Tongue (tissue), 2 donors: Measurements from ENCODE around the gene FAM124A. TPM values are rescaled to one million over a fixed set of nuclear protein-coding genes. Genes with fewer than 3 reads are reported as not detected.

Experiments used
- DNase-seq: peaks from one replicate; pipeline ENCODE4 v3.0.0-alpha.2; 2015
- total RNA-seq: library from RNA; depleted of rRNA; stranded (reverse); fragments of >200 nt; gene quantifications from one replicate; pipeline ENCODE4 v1.2.3, GENCODE V29; 2014

Gene FAM124A
- total RNA-seq, 1 donor from 2014 or later: 2.1 TPM

DNA sequence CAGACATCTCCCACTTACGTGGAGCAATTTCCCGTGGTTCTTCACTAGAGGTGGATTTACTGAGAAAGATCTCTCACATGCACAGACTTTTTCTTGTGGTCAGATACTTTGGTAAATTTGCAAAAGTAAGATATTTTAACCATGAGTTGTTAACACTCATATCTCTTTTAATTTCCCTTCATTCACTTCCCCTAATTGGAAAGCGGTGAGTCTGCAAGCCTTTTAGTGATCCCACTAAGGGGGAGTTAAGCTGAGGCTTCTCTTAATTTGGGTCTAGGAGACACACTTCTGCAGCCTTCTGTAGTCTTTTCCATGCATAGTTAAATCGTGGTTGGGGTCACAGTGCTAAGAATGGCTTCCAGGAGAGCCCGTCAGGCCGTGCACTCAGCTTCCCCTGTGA is 86.6 kb downstream of the FAM124A start:
- DNase-seq: no peak

GRCh38 chr13:51311231-51311630 is 89.0 kb downstream of the FAM124A start:
- DNase-seq: peak; percentile 47

DNA sequence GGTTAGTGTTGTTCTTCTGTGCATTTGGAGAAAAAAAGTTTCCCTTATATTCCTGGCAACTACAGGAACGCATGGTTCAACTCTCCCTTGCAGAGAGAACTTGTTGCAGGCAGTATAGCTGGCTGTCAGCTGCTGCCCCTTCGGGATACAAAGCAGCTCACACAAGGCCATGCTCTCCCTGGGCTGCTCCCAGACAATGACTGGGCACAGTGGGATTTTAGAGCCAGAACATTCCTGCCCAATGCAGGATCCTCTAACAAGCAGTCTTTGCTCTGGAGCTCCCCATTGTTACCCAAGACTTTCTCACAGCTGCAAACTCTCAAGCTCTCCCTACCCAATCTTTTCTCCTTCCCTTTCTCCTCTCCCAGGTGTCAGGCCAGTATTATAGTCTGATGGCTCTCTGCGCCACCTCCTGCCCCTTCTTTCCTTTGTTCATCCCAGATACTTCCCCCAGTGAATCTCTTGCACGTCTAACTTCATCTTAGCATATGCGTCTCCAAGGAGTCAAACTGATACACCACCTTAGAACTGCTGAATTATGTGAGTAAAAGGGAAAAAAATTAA is 89.8 kb downstream of the FAM124A start:
- no peak for DNase-seq

- no peak for DNase-seq
These were observed 91.4 kb downstream of the FAM124A start for GRCh38 chr13:51313619-51314018.

- no peak for DNase-seq
These were observed 95.1 kb downstream of the FAM124A start for GRCh38 chr13:51317262-51317661.

DNA sequence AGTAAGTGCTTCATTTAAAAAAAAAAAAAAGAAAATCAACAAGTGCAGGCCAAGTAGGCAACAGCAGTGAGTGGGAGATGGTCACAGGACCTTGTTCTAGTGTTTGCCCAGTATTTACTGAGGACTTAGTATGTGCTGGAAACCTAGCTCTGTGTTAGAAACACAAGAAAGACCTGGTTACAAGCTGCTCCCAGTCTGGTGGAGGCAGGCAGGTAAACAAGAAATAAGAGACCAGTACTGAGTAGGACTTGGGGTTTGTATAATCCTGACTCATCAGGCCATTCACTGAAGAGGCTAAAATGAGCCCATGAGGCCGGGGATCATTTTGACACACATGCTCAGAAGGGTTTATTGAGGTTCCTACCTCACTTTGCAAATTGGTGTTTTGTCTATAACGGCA is 95.8 kb downstream of the FAM124A start:
- DNase-seq: no peak

GRCh38 chr13:51318876-51319275 is 96.7 kb downstream of the FAM124A start:
- DNase-seq: no peak

GRCh38 chr13:51321836-51322235 is 99.6 kb downstream of the FAM124A start:
- no peak for DNase-seq

GRCh38 chr13:51322826-51323225 is 100.6 kb downstream of the FAM124A start:
- no peak for DNase-seq

DNA sequence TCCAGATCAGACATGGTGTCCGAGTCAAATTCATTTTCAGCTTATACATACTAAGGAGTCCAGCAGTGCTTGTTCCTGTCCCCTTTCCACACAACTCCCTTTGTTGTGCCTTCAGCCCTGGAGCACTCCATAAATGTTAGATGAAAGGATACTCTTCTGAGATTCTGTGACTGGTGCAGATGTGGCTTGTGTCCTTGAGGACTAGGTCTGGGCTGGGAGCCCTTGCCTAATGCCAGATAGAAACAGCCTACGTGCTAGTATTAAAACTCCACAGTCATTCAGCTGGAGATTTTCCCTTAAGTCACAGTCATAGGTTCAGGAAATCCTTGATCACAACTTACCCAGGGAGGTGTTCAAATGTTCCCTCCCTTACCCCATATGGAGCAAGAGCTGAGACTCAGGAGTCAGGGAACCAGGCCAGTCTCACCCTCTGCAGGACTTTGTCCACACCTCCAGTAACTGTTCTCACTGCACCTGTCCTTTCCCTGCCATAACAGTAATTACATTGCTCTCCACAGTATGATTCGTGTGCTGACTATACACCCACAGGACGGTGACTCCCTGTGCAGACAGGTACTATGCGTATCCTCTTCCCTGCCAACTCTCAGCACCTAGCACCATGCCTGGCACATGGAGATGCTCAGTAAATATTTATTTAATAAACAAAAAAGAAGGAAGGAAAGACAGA is 101.8 kb downstream of the FAM124A start:
- no peak for DNase-seq

GRCh38 chr13:51324714-51325420 is 102.7 kb downstream of the FAM124A start:
- peak; percentile 14 for DNase-seq

GRCh38 chr13:51325837-51326236 is 103.6 kb downstream of the FAM124A start:
- no peak for DNase-seq

- no peak for DNase-seq
These were observed 104.6 kb downstream of the FAM124A start for GRCh38 chr13:51326777-51327176.

DNA sequence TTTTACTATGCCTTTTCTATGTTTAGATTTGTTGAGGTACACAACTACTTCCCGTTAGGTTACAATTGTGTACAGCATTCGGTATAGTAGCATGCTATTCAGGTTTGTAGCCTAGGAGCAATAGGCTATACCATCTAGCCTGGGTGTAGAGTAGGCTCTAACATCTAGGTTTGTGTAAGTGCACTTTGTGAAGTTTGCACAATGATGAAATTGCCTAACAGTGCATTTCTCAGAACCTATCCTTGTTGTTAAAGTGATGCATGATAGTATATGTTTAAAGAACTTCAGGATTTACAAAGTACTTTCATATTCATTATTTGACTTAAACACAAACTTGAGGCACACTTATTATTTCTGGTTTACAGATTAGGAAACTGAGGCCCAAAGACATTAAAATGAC is 105.8 kb downstream of the FAM124A start:
- DNase-seq: no peak

DNA sequence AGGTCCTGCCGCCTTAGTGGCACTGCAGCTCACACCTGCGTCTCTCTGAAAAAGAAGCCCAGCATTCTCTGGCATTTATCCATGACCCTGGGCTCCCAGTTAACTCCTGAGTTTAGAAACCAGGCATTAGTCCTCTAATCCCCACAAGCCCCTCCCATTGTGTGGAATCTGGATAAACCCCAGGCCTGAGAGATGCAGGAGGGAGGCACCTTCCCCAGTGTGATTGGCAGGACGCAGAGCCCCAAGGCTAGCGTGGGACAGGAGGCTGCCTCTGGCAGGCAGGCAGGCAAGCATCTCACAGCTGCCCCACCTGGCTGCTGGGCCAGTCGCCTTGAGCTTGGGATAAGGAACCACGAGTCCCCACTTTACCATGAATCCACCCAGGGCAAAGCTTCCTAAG is 106.3 kb downstream of the FAM124A start:
- no peak for DNase-seq

DNA sequence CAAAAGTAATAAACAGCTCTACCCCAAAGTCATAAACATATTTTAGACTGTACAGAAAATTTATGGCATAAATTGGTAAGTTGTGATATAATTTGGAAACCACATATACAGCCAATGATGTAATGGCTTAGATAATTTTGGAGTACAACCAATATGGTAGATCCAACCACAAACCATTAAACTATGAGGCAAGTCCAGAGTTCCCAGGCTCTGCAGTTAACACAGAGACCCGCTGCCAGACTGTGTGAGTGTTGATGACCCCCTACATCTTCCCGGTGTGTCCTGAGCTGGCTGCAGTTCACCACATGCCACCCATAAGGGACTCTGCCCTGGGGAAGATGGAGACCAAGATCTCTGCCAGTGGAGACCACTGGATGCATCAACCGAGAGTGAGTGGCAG is 107.4 kb downstream of the FAM124A start:
- no peak for DNase-seq

GRCh38 chr13:51330791-51331190 is 108.6 kb downstream of the FAM124A start:
- DNase-seq: no peak

GRCh38 chr13:51331354-51331861 is 109.2 kb downstream of the FAM124A start:
- no peak for DNase-seq

GRCh38 chr13:51332566-51333361 is 110.6 kb downstream of the FAM124A start:
- no peak for DNase-seq

DNA sequence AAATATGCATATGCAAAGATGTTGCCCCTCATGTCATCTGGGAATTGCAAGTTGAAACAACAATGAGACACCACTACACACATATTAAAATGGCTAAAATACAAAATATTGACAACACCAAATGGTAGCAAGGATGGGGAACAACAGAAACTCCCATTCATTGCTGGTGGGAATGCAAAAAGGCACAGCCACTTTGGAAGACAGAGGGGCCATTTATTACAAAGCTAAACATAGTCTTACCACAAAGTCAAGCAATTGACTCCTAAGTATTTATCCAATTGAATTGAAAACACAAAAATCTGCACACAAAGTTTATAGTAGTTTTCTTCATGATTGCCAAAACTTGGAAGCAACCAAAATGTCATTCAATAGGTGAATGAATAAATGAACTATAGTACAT is 111.2 kb downstream of the FAM124A start:
- no peak for DNase-seq

GRCh38 chr13:51333826-51334225 is 111.6 kb downstream of the FAM124A start:
- no peak for DNase-seq
